NCI-H1092 treated with DMSO at 0.1 percent for 48 hours (cell line): ENCODE measurements around the gene INPP5A.

Experiments
- DNase-seq: peaks from one replicate; lab custom pipeline; 2025; lab: John Stamatoyannopoulos, UW

INPP5A gene

DNA sequence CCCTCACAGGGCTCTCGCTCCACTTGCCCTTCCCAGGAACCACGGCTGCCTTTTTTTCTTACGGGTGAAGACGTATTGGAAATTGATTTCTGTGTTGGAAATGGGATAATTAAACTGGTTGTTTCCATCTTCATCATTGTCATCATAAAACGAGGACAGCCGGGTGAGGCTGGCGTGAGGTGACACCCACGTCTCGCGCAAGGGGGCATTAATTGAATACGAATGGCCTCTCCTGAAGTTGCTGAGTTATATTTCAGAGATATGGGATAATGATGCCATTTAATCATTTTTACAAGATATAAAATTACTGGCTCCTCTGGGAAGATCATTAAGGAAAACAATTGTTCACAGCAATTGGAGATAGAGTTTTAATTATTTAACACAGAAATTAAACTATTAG is 266.7 kb downstream of the INPP5A start:
- no peak for DNase-seq

DNA sequence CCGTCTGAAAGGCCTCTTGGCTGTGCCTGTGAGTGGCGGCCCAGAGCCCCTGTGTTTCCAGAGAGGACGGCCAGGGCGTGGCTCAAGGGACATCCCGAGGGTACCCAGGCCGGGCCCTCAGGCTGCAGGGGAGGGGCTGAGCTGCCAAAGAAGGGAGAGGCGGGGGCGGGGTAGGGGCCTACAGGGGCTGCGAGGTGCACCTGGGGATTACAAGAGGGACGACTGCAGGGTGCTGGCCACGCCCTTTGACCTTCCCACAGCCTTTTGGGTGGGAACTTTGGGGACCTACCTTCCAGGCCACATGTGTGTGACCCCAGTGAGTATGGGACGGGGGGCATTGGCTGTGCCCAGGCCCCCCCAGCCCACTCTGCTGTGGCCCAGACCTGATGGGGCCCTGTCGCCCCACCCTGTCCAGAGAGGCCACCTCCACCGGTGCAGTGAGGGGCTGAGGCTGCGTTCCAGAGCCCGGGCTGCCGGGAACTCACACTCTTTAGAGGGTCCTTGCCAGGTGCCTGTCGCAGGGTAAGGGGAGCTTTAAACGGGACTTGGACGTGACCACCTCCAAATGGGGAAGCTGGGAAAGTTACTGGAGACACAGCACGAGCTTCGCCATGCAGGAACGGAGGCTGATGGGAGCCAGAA is 267.3 kb downstream of the INPP5A start:
- no peak for DNase-seq

DNA sequence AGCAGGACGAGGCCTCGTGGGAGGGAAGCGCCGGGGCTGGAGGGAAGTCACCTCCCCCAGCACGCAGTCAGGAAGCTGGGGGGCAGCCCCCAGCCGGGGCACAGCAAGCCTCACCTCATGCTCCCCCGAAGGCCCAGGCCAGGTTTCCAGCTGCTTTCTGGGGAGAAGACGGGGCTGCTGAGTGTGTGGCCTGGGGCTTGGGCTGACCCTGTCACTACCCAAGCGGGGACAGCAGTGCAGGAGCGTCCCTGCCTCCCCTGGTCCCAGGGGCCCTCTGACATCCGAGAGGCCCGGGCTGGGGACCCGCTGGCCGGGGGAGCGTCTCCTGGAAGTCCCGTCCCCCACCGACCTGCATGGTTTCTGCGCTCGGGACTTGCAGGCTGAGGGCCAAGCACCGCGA is 268.0 kb downstream of the INPP5A start:
- DNase-seq = no peak

DNA sequence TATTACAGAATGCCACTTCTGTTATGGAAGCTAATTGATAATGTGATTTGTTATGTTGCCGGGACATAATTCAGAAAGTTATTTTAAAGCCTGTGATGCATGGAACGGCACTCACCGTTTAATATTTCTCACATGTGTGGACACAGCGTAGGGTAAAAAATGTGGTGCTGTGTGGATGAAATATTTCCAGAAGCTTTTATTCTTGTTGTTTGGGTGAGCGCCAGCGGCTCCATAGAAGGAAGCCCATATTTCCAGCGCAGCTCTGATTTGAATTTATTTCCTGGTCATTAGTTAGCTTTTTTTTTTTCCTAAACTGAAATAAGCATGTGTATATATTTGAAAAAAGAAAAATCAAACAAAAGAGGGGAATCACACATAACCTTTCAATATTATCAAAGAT is 268.5 kb downstream of the INPP5A start:
- no peak for DNase-seq

DNA sequence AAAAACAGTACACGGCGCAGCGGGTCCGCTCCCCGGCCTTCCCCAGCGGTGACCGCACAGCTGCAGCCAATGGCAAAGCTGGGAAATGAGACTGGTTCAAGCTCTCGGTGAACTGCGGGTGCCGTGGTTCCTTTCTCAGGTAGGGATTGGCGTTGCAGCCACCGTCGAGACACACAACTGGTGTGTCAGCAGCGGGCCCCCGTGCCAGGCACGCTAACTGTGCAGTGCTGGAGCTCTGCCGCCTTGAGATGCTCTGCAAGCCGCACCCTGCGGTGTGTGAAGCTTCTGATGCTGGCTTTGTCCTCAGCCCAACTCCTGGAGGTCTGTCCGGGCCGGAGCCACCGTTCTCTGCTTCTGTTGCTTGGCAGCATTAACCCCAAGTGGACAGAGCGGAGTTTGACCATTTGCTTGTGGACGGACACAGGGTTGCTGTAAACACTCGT is 269.0 kb downstream of the INPP5A start:
- no peak for DNase-seq

DNA sequence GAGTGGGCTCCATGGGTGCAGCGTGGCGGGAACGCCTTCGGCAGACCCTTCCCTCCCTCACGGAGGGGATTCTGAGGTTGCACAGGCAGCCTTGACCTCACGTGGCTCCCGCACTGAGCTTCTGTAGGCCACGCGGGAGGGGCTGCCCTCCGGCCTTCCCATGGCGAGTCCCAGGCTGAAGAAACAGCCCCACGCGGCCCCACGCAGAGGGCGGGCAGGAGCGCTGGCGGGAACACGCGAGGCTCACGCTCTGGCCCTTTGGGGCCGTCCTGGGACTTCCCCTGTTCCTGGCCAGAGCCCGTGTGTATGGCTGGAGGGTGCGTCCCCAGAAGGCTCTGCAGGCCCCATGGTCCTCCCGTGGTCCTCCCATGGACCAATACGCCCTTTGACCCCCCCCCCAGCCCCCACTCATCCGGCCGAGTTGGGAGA is 270.0 kb downstream of the INPP5A start:
- no peak for DNase-seq

DNA sequence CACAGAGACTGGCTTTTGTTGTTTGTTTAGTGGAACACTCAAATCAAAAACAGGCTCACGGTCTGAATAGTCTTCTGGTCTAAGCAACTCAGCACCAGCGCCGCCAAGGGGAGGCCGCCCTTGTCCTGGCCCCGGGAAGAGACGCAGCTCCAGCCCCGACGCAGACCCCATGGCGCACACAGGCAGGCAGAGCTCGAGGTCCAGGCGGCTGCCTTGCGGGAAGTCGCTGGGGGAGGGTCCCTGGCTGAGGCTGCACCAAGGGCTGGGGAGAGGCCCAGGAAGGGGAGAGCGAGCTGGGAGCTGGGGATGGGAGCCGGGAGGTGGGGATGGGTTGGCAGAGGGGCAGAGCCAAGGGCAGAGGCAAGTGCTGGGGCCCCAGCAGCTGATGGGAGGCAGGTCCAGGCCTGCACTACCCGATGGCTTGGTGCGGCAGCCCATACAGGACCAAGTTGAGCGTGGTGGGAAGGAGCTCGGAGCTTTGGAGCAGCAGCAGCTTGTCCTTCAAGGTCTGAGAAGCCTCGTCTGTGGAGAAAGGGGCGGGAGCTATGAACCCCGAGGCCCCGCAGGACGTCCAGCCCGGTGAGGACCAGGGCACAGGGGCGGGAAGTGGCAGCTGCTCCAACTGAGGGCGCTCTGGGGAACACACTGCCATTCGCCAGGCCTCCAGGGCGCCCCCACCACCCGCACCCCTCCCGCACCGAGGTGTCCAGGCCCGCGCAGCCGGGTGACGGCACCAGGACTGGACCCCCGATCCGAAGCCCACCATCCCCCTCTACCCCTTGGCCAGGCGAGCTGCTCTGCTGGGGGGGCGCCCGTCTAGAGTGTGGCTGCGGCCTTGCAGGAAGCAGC is 271.0 kb downstream of the INPP5A start:
- DNase-seq = no peak

DNA sequence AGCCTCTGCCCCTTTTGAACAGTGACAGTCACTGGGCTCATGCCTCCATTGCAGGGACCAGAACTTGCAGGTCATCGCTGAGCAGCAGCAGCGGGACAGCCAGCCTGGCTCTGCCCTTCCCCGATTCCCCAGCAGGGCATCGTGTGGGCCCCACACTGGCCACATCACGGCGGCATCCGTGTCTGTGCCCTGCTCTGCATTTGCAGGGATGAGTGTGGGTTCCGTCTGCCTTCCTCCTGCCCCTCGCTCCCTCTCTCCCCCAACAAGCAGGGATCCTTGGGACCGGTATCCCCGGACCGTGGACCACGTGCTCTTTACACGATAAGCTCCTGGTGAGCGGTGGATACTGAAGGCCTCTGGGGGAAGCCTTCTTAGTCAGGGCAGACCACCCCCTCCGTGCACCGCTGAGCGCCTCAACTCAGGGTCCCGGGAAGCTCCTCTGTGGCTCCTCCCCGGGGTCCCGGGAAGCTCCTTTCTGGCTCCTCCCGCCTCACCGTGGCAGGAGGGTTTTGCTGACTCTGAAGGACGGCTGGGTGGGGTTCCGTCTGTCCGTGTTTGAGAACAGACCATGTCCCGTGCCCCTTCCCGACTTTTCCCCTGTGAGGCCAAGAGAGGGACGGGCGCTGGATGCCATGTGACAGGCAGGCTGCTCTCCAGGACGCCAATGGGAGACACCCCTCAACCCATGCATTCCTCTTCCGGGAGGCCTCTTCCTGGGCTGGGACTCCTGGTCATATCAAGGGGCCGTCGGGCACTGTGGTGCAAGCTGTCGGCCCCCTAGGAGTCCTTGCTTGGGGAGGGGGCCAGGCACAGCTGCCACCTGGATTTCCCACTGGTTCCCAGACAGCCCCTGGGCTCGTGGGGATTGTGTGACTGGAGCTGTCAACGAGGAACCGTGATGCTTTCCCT is 271.9 kb downstream of the INPP5A start:
- no peak for DNase-seq

DNA sequence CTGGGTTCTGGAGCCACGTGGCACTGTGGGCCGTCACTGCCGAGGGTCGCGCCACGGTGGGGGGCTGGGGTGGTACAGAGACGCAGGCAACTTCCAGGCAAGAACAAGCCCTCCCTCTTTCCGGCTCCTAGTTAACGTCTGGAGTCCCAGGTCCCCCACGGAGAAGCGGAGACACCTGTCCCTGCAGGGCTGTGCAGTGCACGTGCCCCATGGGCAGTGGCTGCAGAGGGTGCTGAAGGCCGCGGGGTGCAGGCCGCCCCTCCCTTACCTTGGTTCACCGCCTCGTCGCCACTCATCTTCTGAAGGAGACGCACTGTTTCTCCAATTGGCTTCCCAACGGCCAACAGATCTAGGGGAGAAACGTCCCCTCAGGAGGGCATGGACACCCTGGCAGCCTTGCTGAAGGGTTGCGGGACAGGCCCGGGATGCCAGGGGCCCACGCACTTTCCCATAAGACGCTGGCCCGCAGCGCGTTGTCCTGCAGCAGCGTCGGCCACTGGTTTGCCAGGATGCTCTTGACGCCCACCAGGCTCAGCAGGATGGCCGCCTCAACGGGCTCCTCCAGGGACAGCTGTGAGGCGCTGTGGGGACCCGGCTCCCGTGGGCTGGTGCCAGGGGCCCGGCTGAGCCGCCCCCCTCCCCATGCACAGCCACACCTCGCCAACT is 272.7 kb downstream of the INPP5A start:
- DNase-seq = no peak

DNA sequence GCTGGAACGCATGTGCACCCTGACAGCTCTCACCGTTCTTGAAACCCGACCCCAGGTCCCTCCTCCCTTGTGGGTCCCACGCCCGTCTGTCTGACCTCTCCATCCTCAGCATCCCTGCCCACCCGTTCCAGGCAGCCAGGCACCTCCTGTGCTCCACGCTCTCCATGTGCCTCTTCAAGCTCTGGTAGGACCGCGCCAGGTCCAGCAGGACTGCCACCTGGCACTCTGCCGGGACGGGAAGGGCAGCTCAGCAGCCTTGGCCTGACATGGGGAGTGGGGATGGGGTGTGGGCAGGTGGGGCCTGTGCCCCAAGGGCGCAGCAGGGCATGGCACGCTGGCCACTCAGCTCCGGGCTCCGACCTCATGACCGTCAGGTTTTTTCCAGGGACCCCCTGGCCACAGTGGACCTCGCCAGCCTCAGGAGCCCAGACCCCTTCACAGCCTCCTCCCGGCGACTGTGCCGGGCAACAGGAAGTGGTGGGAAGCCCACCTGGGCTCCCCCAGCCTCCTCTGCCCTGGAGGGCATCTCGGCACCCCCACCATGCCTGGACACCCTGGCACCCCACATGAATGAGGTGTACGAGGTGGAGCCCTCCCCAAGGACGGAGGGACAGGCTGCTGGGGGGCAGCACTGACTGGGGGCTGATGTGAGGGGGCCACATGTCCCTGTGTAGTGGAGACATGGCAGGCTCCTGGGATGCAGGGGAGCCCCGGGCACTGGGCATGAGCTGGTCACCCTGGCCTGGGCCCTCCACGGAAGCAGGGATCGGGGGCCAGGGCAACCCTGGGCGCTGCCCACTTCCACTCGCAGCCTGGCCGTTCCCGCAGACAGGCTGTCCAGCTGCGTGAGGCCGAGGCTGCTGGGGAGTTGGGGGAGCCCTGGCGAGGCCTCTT is 273.5 kb downstream of the INPP5A start:
- DNase-seq = no peak

DNA sequence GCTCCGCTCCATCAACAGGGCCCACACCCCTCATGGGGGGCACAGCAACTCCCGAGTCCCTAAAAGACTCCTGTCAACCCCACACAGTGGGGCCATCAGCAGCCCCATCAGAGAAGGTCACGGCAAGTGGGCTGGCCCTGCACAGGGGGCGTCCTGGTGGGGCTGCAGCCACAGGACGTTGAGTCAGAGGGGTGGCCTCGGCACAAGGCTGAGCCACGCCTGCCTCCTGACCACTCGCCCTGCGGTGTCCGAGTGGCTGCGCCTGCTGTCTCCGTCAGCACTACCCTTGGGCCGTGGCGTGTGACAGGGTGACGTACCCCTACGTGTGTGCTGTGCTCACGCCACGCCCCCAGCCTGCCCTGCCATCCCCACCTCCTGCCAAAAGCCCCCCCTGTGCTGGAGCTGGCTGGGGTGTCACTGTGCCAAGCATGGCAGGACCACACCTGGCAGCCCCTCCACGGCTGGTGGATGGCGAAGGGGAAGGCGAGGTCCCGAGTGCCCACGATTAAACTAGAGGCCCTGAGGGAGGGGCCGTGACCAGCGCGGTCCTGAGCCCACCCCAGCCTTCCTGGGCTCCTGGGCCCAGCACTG is 274.4 kb downstream of the INPP5A start:
- DNase-seq = no peak

DNA sequence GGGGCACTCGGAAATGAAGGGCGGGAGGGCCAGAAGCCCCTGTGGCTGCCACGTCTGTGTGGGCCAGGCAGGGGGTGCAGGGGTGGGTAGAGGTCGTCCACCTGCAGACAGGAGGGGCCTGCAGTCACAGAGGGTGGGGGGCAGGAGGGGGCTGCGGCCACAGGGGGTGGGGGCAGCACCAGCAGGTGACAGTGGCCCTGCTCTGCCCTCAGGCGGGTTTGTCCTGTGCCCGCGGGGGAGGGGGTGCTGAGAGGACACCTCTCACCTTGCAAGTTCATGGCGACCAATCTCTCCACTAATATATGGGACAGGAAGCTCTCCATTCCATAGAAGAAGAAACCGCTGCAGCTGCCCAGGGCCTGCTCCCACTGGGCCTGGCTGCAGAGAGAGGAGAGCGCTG is 274.9 kb downstream of the INPP5A start:
- DNase-seq = no peak

DNA sequence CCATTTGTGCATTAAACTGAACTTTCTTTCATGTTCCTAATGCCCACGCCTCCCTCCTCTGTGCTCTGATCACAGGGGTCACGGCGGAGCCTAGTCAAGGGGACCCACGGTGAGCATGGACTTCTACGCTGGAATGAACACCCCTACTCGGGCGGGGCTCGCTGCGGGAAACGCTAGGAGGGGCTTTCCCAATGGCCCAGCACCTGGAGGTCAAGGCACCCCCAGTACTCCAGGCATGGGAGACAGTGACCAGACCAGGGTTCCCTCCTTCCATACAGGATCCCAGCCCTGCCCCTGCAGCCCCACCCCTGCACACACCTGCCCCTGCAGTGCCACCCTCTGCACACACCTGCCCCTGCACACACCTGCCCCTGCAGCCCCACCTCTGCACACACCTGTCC is 275.4 kb downstream of the INPP5A start:
- DNase-seq = no peak

DNA sequence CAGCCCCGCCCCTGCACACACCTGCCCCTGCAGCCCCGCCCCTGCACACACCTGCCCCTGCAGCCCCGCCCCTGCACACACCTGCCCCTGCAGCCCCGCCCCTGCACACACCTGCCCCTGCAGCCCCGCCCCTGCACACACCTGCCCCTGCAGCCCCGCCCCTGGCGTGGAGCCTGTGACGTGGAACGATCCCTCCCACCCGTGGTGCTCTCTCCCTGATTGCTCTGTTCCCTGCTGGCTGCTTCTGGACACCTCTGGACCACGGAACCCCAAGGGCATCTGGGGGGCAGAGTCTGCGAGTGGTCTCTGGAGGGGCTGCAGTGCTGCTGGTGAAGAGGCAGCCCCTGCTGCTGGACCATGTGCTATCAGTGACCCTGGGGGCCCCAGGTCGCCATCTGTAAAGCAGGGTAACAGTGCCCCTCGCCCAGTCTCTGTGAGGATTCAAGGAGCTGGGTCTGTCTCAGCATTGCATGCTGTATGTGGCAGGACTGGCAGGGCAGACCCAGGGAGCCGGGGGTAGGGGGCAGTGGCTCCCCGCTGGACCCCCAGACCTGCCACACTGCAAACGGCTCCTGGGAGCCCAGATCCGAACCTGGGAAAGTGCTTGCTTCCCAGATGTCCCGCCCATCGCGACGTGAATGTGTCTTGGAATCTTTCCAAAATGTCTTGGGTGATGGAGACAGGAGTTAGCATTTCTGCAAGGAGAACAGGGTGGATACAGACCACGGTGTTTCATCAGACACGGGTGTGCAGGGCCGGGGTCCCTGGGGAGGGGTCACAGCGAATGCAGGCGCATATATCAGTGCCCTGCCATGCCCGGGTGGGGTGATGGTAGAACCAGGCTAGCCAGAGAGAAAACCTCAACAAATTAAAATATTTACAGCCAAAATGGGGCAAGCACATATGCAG is 276.2 kb downstream of the INPP5A start:
- DNase-seq = no peak

DNA sequence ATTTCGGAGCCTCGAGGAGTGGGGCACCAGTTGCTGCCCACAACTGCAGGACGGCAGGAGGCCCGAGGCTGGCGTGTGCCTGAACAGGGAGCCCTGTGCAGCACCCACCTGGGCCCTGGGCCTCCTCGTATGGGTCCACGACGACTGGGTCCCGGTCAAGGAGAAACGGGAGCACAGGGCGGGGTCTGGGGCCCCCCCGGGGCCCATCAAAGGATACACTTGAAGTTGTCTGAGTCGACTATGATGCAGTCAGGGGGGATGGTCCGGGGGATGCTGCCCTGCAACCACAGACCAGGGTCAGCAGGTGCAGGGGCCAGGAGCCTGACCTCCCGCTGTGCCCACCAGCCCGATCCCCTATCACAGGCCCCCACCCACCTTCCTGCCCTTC is 276.9 kb downstream of the INPP5A start:
- DNase-seq = no peak

DNA sequence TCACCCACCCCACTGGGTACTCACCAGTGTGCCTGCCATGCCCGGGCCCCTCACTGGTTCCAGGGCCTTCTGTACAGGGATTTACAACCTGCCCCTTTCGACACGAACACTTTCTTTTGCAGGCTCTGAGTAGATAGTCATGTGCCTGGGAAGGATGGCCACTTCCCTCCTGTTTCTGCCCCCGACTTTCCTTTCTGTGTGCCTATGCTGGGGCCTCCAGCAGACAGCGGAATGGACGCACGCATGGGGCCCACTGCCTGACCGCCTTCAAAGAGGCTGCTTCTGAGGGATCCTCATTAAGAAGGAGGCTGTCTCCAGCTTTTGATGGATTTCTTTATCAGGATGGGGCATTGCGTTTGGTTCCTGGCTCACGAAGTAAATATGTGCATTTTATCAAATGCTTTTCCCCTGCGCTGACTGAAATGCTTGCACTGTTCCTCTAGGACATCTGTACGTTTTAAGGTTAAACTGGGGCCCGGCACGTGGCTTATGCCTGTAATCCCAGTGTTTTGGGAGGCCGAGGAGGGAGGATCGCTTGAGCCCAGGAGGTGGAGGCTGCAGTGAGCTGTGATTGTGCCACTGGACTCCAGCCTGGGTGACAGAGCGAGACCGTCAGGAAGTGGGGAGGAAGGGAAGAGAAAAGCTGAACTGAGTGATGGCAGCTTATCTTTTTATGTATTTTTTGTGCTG is 277.7 kb downstream of the INPP5A start:
- DNase-seq = no peak

DNA sequence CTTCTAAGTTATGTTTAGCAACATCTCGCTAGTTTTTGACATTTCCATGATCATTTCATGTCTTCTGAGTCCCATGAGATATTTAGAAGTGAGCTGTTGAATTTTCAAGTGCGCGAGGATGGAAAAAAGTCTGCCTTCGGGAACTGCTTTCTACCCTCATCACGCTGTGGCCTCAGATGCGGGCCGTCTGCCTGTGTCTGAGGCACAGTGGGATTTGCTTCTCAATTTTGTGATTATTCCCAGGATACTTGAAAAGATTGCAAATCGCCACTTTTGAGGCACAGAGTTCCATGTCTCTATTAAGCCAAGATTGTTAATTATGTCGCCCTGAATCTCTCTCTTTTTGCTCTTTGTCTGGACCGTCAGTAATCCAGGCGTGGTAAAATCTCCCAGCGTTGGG is 279.1 kb downstream of the INPP5A start:
- DNase-seq = no peak

DNA sequence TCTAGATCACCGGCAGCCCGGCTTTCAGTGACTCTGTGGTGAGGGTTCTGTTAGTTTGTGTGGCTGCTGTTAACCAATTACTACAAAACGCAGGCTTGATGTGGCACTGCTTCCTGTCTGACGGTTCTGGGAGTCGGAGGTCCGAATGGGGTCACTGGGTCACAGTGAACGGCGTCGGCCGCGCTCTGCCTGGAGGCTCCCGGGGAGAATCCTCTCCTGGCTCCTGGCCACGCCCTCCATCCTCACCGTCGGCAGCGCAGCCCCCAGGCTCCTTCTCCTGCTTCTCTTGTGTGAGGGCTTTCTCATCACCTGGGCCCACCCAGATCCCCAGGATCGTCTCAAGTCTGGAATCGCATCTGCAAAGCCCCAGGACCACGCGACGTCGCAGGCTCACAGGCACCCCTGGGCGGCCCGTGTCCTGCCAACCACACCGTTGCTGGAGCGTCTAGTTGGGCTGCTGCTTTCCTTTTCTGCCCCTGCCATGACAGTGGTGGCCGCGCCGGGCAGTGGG is 280.2 kb downstream of the INPP5A start:
- DNase-seq = no peak

DNA sequence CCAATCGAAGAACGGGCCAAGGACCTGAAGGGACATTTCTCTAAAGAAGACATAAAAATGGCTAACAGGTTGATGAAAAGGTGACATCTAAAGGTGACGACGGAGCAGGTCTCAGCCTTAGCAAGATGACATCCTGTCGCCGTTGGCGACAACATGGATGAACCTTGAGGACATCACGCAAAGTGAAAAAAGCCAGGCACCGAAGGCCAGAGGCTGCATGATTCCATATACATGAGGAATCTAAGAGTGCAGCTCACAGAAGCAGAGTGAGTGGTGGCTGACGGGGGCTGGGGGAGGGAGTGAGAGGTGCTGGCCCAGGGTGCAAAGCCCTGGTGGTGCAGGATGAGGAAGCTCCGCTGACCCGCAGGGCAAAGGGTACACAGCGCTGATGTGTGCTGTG is 282.5 kb downstream of the INPP5A start:
- DNase-seq = no peak
